ENCODE data around the gene EFCAB6.
A peak's percentile ranks its signal among the peaks of the same experiment; 100 is the strongest.

EFCAB6 gene

GRCh38 chr22:43487311-43488030 is 324.6 kb downstream of the EFCAB6 start:
- WGBS, 2 donors (ENCODE audit: extremely low coverage in 2 of 2, insufficient read length in 2 of 2, insufficient replicate concordance in 1 of 2), result no CpG with 5 or more reads among the region's 19 CpGs
- no peak for DNase-seq (ENCODE audit: low spot score)
- no peak overlapping the region for H3K27ac ChIP-seq (replicated peaks; ENCODE audit: low read length)

GRCh38 chr22:43485502-43486089 is 326.5 kb downstream of the EFCAB6 start:
- Histone ChIP-seq H3K4me2 (ENCODE audit: insufficient read depth, low read length, poor library complexity, severe bottlenecking) (no peak overlapping the region), H3K27ac (replicated peaks; ENCODE audit: low read length) (no peak overlapping the region), H2BK120ac (ENCODE audit: low read depth, low read length) (no peak overlapping the region), H3K4ac (ENCODE audit: low read length) (no peak overlapping the region), H3K4me1 (ENCODE audit: control insufficient read depth in 2 of 2, insufficient read depth in 1 of 2, low read depth in 1 of 2, low read length in 2 of 2) (peaks cover 0 to 19% of the 10 kb centered on the region in 2 donors), H2BK15ac (ENCODE audit: low read length) (no peak overlapping the region), H3K27me3 (ENCODE audit: control insufficient read depth in 3 of 3, insufficient read depth in 3 of 3, low read depth in 1 of 3, low read length in 3 of 3) (peaks cover 0 to 16% (median 0%) of the 10 kb centered on the region in 3 experiments), H3K79me1 (ENCODE audit: low read depth, low read length) (peaks cover 10% of the 10 kb centered on the region), H4K91ac (ENCODE audit: low read depth, low read length, poor library complexity) (no peak overlapping the region), H2BK12ac (ENCODE audit: low read length) (no peak overlapping the region), H3K14ac (ENCODE audit: low read length) (no peak overlapping the region), H2AK5ac (ENCODE audit: low read depth, low read length) (no peak overlapping the region), H2AFZ (ENCODE audit: low read length) (no peak overlapping the region), H3K9ac (ENCODE audit: low read depth, low read length, poor library complexity) (no peak overlapping the region), H3K18ac (ENCODE audit: low read length) (no peak overlapping the region), H3K36me3 (replicated peaks in 1 of 2; ENCODE audit: control insufficient read depth in 2 of 2, insufficient read depth in 2 of 2, low read length in 2 of 2) (peaks cover 0 to 12% of the 10 kb centered on the region in 2 donors), H2BK5ac (ENCODE audit: low read length) (no peak overlapping the region), H3K23ac (ENCODE audit: low read depth, low read length, poor library complexity) (no peak overlapping the region), H3K9me3 (replicated peaks in 1 of 2; ENCODE audit: control insufficient read depth in 2 of 2, insufficient read depth in 1 of 2, low read depth in 1 of 2, low read length in 2 of 2) (peaks cover 0 to 2% of the 10 kb centered on the region in 2 donors), H4K8ac (ENCODE audit: low read depth, low read length) (no peak overlapping the region), H3K4me3 (ENCODE audit: low read length in 2 of 2) (peak overlapping the region in 1 of 2 donors; percentile 43)
- no CpG with 5 or more reads among the region's 20 CpGs for WGBS, 2 donors (ENCODE audit: extremely low coverage in 2 of 2, insufficient read length in 2 of 2, insufficient replicate concordance in 1 of 2)
- DNase-seq (ENCODE audit: low spot score), result no peak

More at GRCh38 chr22:43487311-43488030, 324.6 kb downstream of the EFCAB6 start:
- Histone ChIP-seq H3K9me3 (replicated peaks in 1 of 2; ENCODE audit: control insufficient read depth in 2 of 2, insufficient read depth in 1 of 2, low read depth in 1 of 2, low read length in 2 of 2) (peaks cover 0 to 2% of the 10 kb centered on the region in 2 donors), H3K9ac (ENCODE audit: low read depth, low read length, poor library complexity) (no peak overlapping the region), H4K8ac (ENCODE audit: low read depth, low read length) (peak overlapping the region; percentile 58), H3K18ac (ENCODE audit: low read length) (peak overlapping the region; percentile 73), H2BK15ac (ENCODE audit: low read length) (no peak overlapping the region), H2BK5ac (ENCODE audit: low read length) (peak overlapping the region; percentile 24), H3K4me2 (ENCODE audit: insufficient read depth, low read length, poor library complexity, severe bottlenecking) (no peak overlapping the region), H2AK5ac (ENCODE audit: low read depth, low read length) (no peak overlapping the region), H3K4me3 (ENCODE audit: low read length in 2 of 2) (no peak overlapping the region), H2BK120ac (ENCODE audit: low read depth, low read length) (no peak overlapping the region), H2BK12ac (ENCODE audit: low read length) (peak overlapping the region; percentile 98), H2AFZ (ENCODE audit: low read length) (no peak overlapping the region), H3K4me1 (ENCODE audit: control insufficient read depth in 2 of 2, insufficient read depth in 1 of 2, low read depth in 1 of 2, low read length in 2 of 2) (peaks cover 0 to 16% of the 10 kb centered on the region in 2 donors), H3K23ac (ENCODE audit: low read depth, low read length, poor library complexity) (no peak overlapping the region), H3K4ac (ENCODE audit: low read length) (peak overlapping the region; percentile 20), H3K14ac (ENCODE audit: low read length) (peak overlapping the region; percentile 67), H3K27me3 (ENCODE audit: control insufficient read depth in 3 of 3, insufficient read depth in 3 of 3, low read depth in 1 of 3, low read length in 3 of 3) (peaks cover 0 to 7% (median 0%) of the 10 kb centered on the region in 3 experiments), H3K36me3 (replicated peaks in 1 of 2; ENCODE audit: control insufficient read depth in 2 of 2, insufficient read depth in 2 of 2, low read length in 2 of 2) (peaks cover 0 to 12% of the 10 kb centered on the region in 2 donors), H3K79me1 (ENCODE audit: low read depth, low read length) (peaks cover 10% of the 10 kb centered on the region), H4K91ac (ENCODE audit: low read depth, low read length, poor library complexity) (no peak overlapping the region)

- Histone ChIP-seq H4K91ac (ENCODE audit: low read depth, low read length, poor library complexity) (no peak overlapping the region), H3K27ac (replicated peaks; ENCODE audit: low read length) (no peak overlapping the region), H3K4ac (ENCODE audit: low read length) (no peak overlapping the region), H2BK12ac (ENCODE audit: low read length) (no peak overlapping the region), H3K36me3 (replicated peaks in 1 of 2; ENCODE audit: control insufficient read depth in 2 of 2, insufficient read depth in 2 of 2, low read length in 2 of 2) (peaks cover 0 to 12% of the 10 kb centered on the region in 2 donors), H2AFZ (ENCODE audit: low read length) (no peak overlapping the region), H3K18ac (ENCODE audit: low read length) (no peak overlapping the region), H3K9me3 (replicated peaks in 1 of 2; ENCODE audit: control insufficient read depth in 2 of 2, insufficient read depth in 1 of 2, low read depth in 1 of 2, low read length in 2 of 2) (peaks cover 0 to 2% of the 10 kb centered on the region in 2 donors), H3K9ac (ENCODE audit: low read depth, low read length, poor library complexity) (no peak overlapping the region), H2BK120ac (ENCODE audit: low read depth, low read length) (no peak overlapping the region), H3K4me2 (ENCODE audit: insufficient read depth, low read length, poor library complexity, severe bottlenecking) (no peak overlapping the region), H3K4me1 (ENCODE audit: control insufficient read depth in 2 of 2, insufficient read depth in 1 of 2, low read depth in 1 of 2, low read length in 2 of 2) (peaks cover 0 to 22% of the 10 kb centered on the region in 2 donors), H3K23ac (ENCODE audit: low read depth, low read length, poor library complexity) (no peak overlapping the region), H3K79me1 (ENCODE audit: low read depth, low read length) (peaks cover 10% of the 10 kb centered on the region), H4K8ac (ENCODE audit: low read depth, low read length) (no peak overlapping the region), H3K14ac (ENCODE audit: low read length) (no peak overlapping the region), H2BK5ac (ENCODE audit: low read length) (no peak overlapping the region), H2AK5ac (ENCODE audit: low read depth, low read length) (no peak overlapping the region), H3K4me3 (ENCODE audit: low read length in 2 of 2) (no peak overlapping the region), H2BK15ac (ENCODE audit: low read length) (no peak overlapping the region), H3K27me3 (ENCODE audit: control insufficient read depth in 3 of 3, insufficient read depth in 3 of 3, low read depth in 1 of 3, low read length in 3 of 3) (peaks cover 0 to 19% (median 0%) of the 10 kb centered on the region in 3 experiments)
- WGBS, 2 donors (ENCODE audit: extremely low coverage in 2 of 2, insufficient read length in 2 of 2, insufficient replicate concordance in 1 of 2), result no CpG with 5 or more reads among the region's 8 CpGs
- DNase-seq (ENCODE audit: low spot score), result no peak
Measured at GRCh38 chr22:43484227-43484626, 327.9 kb downstream of the EFCAB6 start.

- H2AFZ ChIP-seq (ENCODE audit: low read length), result no peak overlapping the region
- no CpG with 5 or more reads among the region's 7 CpGs for WGBS, 2 donors (ENCODE audit: extremely low coverage in 2 of 2, insufficient read length in 2 of 2, insufficient replicate concordance in 1 of 2)
Measured at GRCh38 chr22:43483669-43484068, 328.4 kb downstream of the EFCAB6 start.

More at GRCh38 chr22:43483669-43484068, 328.4 kb downstream of the EFCAB6 start:
- H3K4me2 ChIP-seq (ENCODE audit: insufficient read depth, low read length, poor library complexity, severe bottlenecking), result no peak overlapping the region
- no peak overlapping the region for H2BK12ac ChIP-seq (ENCODE audit: low read length)
- H3K14ac ChIP-seq (ENCODE audit: low read length), result no peak overlapping the region
- no peak overlapping the region for H3K4ac ChIP-seq (ENCODE audit: low read length)
- H4K91ac ChIP-seq (ENCODE audit: low read depth, low read length, poor library complexity), result no peak overlapping the region
- H3K79me1 ChIP-seq (ENCODE audit: low read depth, low read length), result peaks cover 6% of the 10 kb centered on the region
- no peak overlapping the region for H2BK5ac ChIP-seq (ENCODE audit: low read length)
- DNase-seq (ENCODE audit: low spot score), result no peak
- H2BK15ac ChIP-seq (ENCODE audit: low read length), result no peak overlapping the region
- H3K9ac ChIP-seq (ENCODE audit: low read depth, low read length, poor library complexity), result no peak overlapping the region
- H3K27ac ChIP-seq (replicated peaks; ENCODE audit: low read length), result no peak overlapping the region
- H3K9me3 ChIP-seq (replicated peaks in 1 of 2; ENCODE audit: control insufficient read depth in 2 of 2, insufficient read depth in 1 of 2, low read depth in 1 of 2, low read length in 2 of 2), result peaks cover 0 to 2% of the 10 kb centered on the region in 2 donors
- no peak overlapping the region for H2AK5ac ChIP-seq (ENCODE audit: low read depth, low read length)
- no peak overlapping the region for H3K23ac ChIP-seq (ENCODE audit: low read depth, low read length, poor library complexity)
- no peak overlapping the region for H2BK120ac ChIP-seq (ENCODE audit: low read depth, low read length)
- no peak overlapping the region for H3K4me3 ChIP-seq (ENCODE audit: low read length in 2 of 2)
- H3K36me3 ChIP-seq (replicated peaks in 1 of 2; ENCODE audit: control insufficient read depth in 2 of 2, insufficient read depth in 2 of 2, low read length in 2 of 2), result peaks cover 0 to 12% of the 10 kb centered on the region in 2 donors
- H4K8ac ChIP-seq (ENCODE audit: low read depth, low read length), result no peak overlapping the region
- H3K4me1 ChIP-seq (ENCODE audit: control insufficient read depth in 2 of 2, insufficient read depth in 1 of 2, low read depth in 1 of 2, low read length in 2 of 2), result peaks cover 0 to 17% of the 10 kb centered on the region in 2 donors
- H3K18ac ChIP-seq (ENCODE audit: low read length), result peak overlapping the region; percentile 44
- peaks cover 0 to 19% (median 0%) of the 10 kb centered on the region in 3 experiments for H3K27me3 ChIP-seq (ENCODE audit: control insufficient read depth in 3 of 3, insufficient read depth in 3 of 3, low read depth in 1 of 3, low read length in 3 of 3)

Measured in neuronal stem cell (in vitro differentiated cells).